Measurements from ENCODE around the gene BCAS3. TPM values are rescaled to one million over a fixed set of nuclear protein-coding genes. Genes with fewer than 3 reads are reported as not detected.

The BCAS3 gene
- polyA plus RNA-seq, 1 experiment: 17.5 TPM

DNA sequence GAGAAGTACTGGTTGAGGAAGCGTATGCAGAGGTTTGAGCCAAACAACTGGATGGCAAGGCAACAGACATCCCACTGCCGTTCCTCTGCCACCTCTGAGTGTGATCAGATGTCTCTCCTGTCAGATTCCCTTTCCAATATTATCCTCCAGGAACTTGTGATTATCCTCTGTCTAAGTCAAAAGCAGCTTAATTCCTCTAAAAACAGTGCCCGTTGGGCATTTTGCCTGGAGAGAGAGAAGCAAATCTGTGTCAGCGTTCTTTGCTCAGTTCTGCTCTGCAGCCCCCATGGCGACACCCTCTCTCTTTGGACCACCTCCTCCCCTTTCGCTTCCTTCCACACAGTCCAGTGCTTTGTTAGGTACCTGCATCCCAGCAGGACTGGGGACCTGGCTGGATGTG, 665.9 kb downstream of the BCAS3 start:
- ChIA-PET CTCF (no interaction called here), POLR2A (interaction anchor here (0.6 kb wide), 1 partner anchor 126 kb away, joined by 4 read pairs; no protein-coding TSS in a partner anchor)
- TF ChIP-seq, protein P1, sequence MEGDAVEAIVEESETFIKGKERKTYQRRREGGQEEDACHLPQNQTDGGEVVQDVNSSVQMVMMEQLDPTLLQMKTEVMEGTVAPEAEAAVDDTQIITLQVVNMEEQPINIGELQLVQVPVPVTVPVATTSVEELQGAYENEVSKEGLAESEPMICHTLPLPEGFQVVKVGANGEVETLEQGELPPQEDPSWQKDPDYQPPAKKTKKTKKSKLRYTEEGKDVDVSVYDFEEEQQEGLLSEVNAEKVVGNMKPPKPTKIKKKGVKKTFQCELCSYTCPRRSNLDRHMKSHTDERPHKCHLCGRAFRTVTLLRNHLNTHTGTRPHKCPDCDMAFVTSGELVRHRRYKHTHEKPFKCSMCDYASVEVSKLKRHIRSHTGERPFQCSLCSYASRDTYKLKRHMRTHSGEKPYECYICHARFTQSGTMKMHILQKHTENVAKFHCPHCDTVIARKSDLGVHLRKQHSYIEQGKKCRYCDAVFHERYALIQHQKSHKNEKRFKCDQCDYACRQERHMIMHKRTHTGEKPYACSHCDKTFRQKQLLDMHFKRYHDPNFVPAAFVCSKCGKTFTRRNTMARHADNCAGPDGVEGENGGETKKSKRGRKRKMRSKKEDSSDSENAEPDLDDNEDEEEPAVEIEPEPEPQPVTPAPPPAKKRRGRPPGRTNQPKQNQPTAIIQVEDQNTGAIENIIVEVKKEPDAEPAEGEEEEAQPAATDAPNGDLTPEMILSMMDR (IDR thresholded peaks at IDR 0.05; ENCODE audit: low read depth, low read length): no peak
- Histone ChIP-seq H3K27ac (ENCODE audit: low read depth, low read length) (no peak overlapping the region), H3K9me3 (ENCODE audit: control insufficient read depth, insufficient read depth, low read length) (no peaks in the 10 kb centered on the region), H3K4me3 (ENCODE audit: low read depth, low read length) (no peak overlapping the region), H3K27me3 (ENCODE audit: control insufficient read depth, insufficient read depth, low read length) (no peaks in the 10 kb centered on the region)
- no peak for DNase-seq (ENCODE audit: low read depth, low spot score)

DNA sequence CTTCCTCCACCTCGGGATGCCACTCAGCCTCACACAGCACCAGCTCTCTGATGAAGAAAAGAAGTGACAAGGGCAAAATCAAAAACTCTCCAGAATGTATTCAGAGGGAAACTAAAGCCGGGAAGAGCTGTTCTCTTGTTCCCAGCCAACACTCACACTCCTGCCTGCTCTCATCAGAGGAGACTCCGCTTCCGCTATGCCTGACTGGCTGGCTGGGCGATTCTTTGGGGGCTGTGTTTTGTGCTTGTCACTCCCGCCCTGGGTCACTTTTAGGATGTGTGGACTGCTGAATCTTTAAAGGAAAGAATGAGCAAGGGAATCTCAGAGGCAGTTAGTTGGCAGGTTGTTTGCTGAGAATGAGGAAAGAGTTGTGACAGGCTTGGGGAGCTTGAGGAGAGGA, 667.4 kb downstream of the BCAS3 start:
- no peak for DNase-seq (ENCODE audit: low read depth, low spot score)
- H3K9me3 ChIP-seq (ENCODE audit: control insufficient read depth, insufficient read depth, low read length): no peaks in the 10 kb centered on the region
- TF ChIP-seq, protein P1 (IDR thresholded peaks at IDR 0.05; ENCODE audit: low read depth, low read length): no peak
- no peak overlapping the region for H3K27ac ChIP-seq (ENCODE audit: low read depth, low read length)
- no peaks in the 10 kb centered on the region for H3K27me3 ChIP-seq (ENCODE audit: control insufficient read depth, insufficient read depth, low read length)
- no peak overlapping the region for H3K4me3 ChIP-seq (ENCODE audit: low read depth, low read length)
- CTCF ChIA-PET: no interaction called here
- POLR2A ChIA-PET: interaction anchor here (0.6 kb wide), 1 partner anchor 344 kb away, joined by 3 read pairs; no protein-coding TSS in a partner anchor

DNA sequence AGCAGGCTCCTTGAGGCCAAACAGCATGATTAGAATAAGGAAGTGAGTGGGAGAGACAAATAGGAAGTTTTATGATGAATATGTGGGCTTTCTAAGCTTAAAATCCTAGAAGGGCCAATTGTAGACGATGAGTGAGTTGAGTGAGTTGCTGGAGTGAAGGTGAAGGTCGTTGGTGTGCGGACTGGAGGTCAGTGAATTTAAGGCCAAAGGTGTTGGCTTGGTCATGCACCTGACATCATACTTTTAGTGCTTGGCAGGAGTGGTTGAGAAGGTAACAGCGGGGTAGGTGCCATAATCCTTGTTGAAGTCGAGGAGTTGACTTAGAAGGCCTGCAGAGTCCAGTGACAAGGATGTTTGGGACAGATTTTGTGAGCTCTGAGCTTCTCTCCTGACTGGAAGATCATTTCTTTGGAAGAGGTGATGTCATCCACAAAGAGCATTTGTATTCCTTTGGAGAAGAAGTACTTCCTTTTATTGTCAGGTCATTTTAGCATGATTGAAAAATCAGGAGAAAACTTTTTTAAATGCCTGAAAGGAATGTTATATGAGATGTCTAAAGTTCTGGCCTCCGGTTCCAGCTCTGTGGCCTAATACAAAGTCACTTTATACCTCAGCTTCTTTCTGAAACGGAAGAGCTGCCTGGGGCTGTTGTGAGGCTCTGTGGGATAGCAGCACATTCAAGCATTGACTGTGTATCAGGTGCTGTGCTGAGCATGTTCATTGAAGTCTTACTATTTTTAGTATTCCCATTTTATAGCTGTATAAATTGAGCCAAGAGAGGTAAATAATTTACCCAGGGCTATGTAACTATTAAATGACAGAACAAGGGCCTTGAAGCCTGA, 668.4 kb downstream of the BCAS3 start:
- DNase-seq (ENCODE audit: low read depth, low spot score): no peak
- CTCF ChIA-PET: no interaction called here
- POLR2A ChIA-PET: no interaction called here
- no peaks in the 10 kb centered on the region for H3K27me3 ChIP-seq (ENCODE audit: control insufficient read depth, insufficient read depth, low read length)
- no peaks in the 10 kb centered on the region for H3K9me3 ChIP-seq (ENCODE audit: control insufficient read depth, insufficient read depth, low read length)
- H3K27ac ChIP-seq (ENCODE audit: low read depth, low read length): no peak overlapping the region
- H3K4me3 ChIP-seq (ENCODE audit: low read depth, low read length): no peak overlapping the region
- TF ChIP-seq, protein P1 (IDR thresholded peaks at IDR 0.05; ENCODE audit: low read depth, low read length): no peak

DNA sequence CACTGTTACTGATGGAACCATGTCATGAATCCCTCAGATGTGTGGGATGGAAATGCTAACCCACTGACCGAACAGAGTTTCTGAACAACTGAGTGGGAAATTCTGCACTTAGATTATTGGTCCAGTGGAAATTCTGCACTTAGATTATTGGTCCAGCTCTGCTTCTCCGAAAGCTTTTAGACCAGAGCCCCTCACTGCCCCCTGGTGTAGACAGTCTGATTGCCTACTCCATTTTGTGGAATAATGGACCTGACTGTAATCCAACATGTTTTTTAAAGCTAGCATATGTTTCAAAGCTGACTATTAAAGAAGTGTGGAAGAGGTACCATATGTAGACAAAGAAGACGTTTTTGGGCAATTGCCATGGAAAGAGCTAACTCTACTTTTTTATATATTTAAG, 671.7 kb downstream of the BCAS3 start:
- Histone ChIP-seq H3K27ac (ENCODE audit: low read depth, low read length) (no peak overlapping the region), H3K27me3 (ENCODE audit: control insufficient read depth, insufficient read depth, low read length) (no peaks in the 10 kb centered on the region), H3K9me3 (ENCODE audit: control insufficient read depth, insufficient read depth, low read length) (no peaks in the 10 kb centered on the region), H3K4me3 (ENCODE audit: low read depth, low read length) (no peak overlapping the region)
- DNase-seq (ENCODE audit: low read depth, low spot score): no peak
- TF ChIP-seq, protein P1 (IDR thresholded peaks at IDR 0.05; ENCODE audit: low read depth, low read length): peak; percentile 36
- ChIA-PET POLR2A (no interaction called here), CTCF (interaction anchor here (1.1 kb wide), 1 partner anchor 348 kb away, joined by 3 read pairs; no protein-coding TSS in a partner anchor)

DNA sequence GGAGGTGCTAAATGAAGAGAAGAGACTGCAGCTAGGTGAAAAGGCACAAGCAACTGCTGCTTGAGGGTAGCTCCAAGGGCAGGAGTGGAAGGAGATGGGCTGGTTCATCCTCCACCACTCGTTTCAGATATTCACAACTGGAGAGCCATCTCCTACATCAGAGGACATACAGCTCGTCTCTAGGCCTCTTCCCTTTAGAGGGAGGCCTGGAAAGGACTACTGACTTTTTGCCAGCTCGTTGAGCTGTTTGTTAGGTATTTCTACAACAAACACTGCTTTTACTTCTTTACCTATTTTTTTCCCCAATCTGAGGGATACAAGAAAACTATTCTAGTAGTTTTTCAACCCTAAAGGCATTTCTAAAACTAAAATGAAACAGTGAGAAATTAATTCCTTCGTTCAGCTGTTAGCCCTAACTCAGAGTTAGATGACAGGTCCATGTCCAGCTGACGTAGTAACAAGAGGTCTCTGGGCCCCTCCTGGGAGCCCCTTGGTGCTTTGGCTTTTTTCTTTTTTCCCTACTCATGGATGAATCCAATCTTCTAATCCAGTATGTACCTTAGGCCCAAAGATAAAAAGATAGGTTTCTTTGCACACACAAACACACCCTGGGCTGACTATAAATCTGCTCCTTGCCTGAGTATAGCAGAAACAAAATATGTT, 674.2 kb downstream of the BCAS3 start:
- Histone ChIP-seq H3K27ac (ENCODE audit: low read depth, low read length) (no peak overlapping the region), H3K9me3 (ENCODE audit: control insufficient read depth, insufficient read depth, low read length) (no peaks in the 10 kb centered on the region), H3K27me3 (ENCODE audit: control insufficient read depth, insufficient read depth, low read length) (no peaks in the 10 kb centered on the region), H3K4me3 (ENCODE audit: low read depth, low read length) (no peak overlapping the region)
- TF ChIP-seq, protein P1 (IDR thresholded peaks at IDR 0.05; ENCODE audit: low read depth, low read length): no peak
- CTCF ChIA-PET: no interaction called here
- no peak for DNase-seq (ENCODE audit: low read depth, low spot score)
- POLR2A ChIA-PET: interaction anchor here (0.9 to 1.0 kb wide), 2 partner anchors 17 to 43 kb away, joined by 3 to 4 read pairs; no protein-coding TSS in a partner anchor
